ENCODE data around the gene ARSK.

GRCh38 chr5:95533106-95533505, 21.8 kb upstream of the ARSK start:
- TF ChIP-seq ZSCAN30 (CRISPR knock-in tag; IDR thresholded peaks at IDR 0.05) = no peak
- no peak for TF ChIP-seq POLR2AphosphoS5 (IDR thresholded peaks at IDR 0.05; ENCODE audit: low read depth, low read length)

Data from HepG2 (cell line).